CD14-positive monocyte (primary cell): ENCODE results near the gene ANO6. TPM values are rescaled to one million over a fixed set of nuclear protein-coding genes. Genes with fewer than 3 reads are reported as not detected.

ENCODE experiments used
- DNase-seq, 3 donors: peaks; one replicate each; pipeline ENCODE4 v3.0.0-alpha.2; 2011 to 2022
- H2AFZ ChIP-seq: 2 replicates; pipeline ENCODE4 v1.6.0; 2012; ENCODE audit warnings: mild to moderate bottlenecking, low read depth, low read length, inconsistent platforms; ENCODE audit not compliant: insufficient read depth, poor library complexity, severe bottlenecking
- H3K27ac ChIP-seq, 2 donors: 1 replicate in 1 of 2; 2 replicates in 1 of 2; pipeline ENCODE4 v1.5.1; 2012 to 2013; ENCODE audit warnings: low read length in 2 of 2, control low read depth in 1 of 2, inconsistent platforms in 1 of 2, low read depth in 1 of 2, mild to moderate bottlenecking in 1 of 2
- H3K27me3 ChIP-seq, 2 donors: one replicate each; pipeline versions ENCODE4 v1.6.0 to v1.6.1; 2011 to 2013; ENCODE audit warnings: low read length in 2 of 2; ENCODE audit not compliant: control insufficient read depth in 2 of 2, insufficient read depth in 2 of 2
- H3K36me3 ChIP-seq, 2 donors: replicated peaks in 1 of 2; 1 replicate in 1 of 2; 2 replicates in 1 of 2; pipeline versions ENCODE4 v1.5.1 to v1.6.1; 2012 to 2013; ENCODE audit warnings: low read length in 2 of 2, control low read depth in 1 of 2, inconsistent platforms in 1 of 2, mild to moderate bottlenecking in 1 of 2; ENCODE audit not compliant: insufficient read depth in 2 of 2, control insufficient read depth in 1 of 2
- H3K4me1 ChIP-seq, 2 donors: 1 replicate in 1 of 2; 2 replicates in 1 of 2; pipeline versions ENCODE4 v1.5.1 to v1.6.1; 2012 to 2013; ENCODE audit warnings: low read length in 2 of 2, control low read depth in 1 of 2, inconsistent platforms in 1 of 2, mild to moderate bottlenecking in 1 of 2, moderate library complexity in 1 of 2; ENCODE audit not compliant: insufficient read depth in 2 of 2, control insufficient read depth in 1 of 2
- H3K4me2 ChIP-seq: replicated peaks from 2 replicates; pipeline ENCODE3; 2012; ENCODE audit warnings: low read length, moderate library complexity, mild to moderate bottlenecking; ENCODE audit not compliant: poor library complexity, severe bottlenecking; ENCODE audit errors: extremely low read depth
- H3K4me3 ChIP-seq, 3 experiments: fragments of 200-600 bp in 1 of 3; sonication (generic) in 1 of 3; replicated peaks in 1 of 3; 1 replicate in 2 of 3; 2 replicates in 1 of 3; pipeline ENCODE4 v1.5.1; 2011 to 2013; ENCODE audit warnings: low read length in 3 of 3, mild to moderate bottlenecking in 3 of 3, control low read depth in 2 of 3, low read depth in 2 of 3, inconsistent platforms in 1 of 3, moderate library complexity in 1 of 3
- H3K79me2 ChIP-seq: 2 replicates; pipeline ENCODE4 v1.6.0; 2012; ENCODE audit warnings: mild to moderate bottlenecking, control low read depth, inconsistent platforms, low read length, moderate library complexity; ENCODE audit not compliant: insufficient read depth
- H3K9ac ChIP-seq: 2 replicates; pipeline ENCODE4 v1.6.0; 2017; ENCODE audit warnings: low read length, mild to moderate bottlenecking; ENCODE audit not compliant: insufficient read depth, poor library complexity, severe bottlenecking
- H3K9me3 ChIP-seq, 2 donors: replicated peaks in 1 of 2; 1 replicate in 1 of 2; 2 replicates in 1 of 2; pipeline versions ENCODE4 v1.5.1 to v1.6.1; 2012 to 2013; ENCODE audit warnings: low read length in 2 of 2, control low read depth in 1 of 2; ENCODE audit not compliant: control insufficient read depth in 1 of 2, insufficient read depth in 1 of 2
- H4K20me1 ChIP-seq: 2 replicates; pipeline ENCODE4 v1.6.0; 2012; ENCODE audit warnings: mild to moderate bottlenecking, low read length, control low read depth, moderate library complexity; ENCODE audit not compliant: insufficient read depth
- H3K27ac Mint-ChIP-seq, 7 donors: one replicate each; pipeline ENCODE4 v1.8.0; 2020; ENCODE audit warnings: mild to moderate bottlenecking in 7 of 7, mixed read lengths in 7 of 7, moderate library complexity in 6 of 7, inconsistent platforms in 2 of 7
- H3K27me3 Mint-ChIP-seq, 3 donors: one replicate each; pipeline ENCODE4 v1.8.0; 2021 to 2022; ENCODE audit warnings: low read depth in 3 of 3, mild to moderate bottlenecking in 3 of 3, mixed read lengths in 3 of 3, moderate library complexity in 3 of 3, inconsistent platforms in 1 of 3
- H3K36me3 Mint-ChIP-seq, 2 donors: one replicate each; pipeline ENCODE4 v1.8.0; 2020; ENCODE audit warnings: mixed read lengths in 2 of 2, inconsistent platforms in 1 of 2, mild to moderate bottlenecking in 1 of 2
- H3K4me1 Mint-ChIP-seq: one replicate; pipeline ENCODE4 v1.8.0; 2020; ENCODE audit warnings: mild to moderate bottlenecking, mixed read lengths
- H3K4me3 Mint-ChIP-seq, 2 donors: one replicate each; pipeline ENCODE4 v1.8.0; 2020; ENCODE audit warnings: mild to moderate bottlenecking in 2 of 2, mixed read lengths in 2 of 2, moderate library complexity in 1 of 2
- H3K9me3 Mint-ChIP-seq, 7 donors: one replicate each; pipeline ENCODE4 v1.8.0; 2020 to 2022; ENCODE audit warnings: mixed read lengths in 7 of 7, mild to moderate bottlenecking in 6 of 7, moderate library complexity in 6 of 7, inconsistent platforms in 2 of 7
- WGBS: methylation state at CpG from one replicate; pipeline ENCODE4 v1.1.5; 2013; ENCODE audit warnings: missing lambda C conversion rate; ENCODE audit not compliant: insufficient coverage; 5-methylcytosine and 5-hydroxymethylcytosine counted together
- intact Hi-C, 2 donors: fragments of 100-400 bp; cut with micrococcal nuclease; formaldehyde crosslinking; loops; one replicate each; pipeline versions ENCODE4 v1.15.0 to v1.15.1; 2023
- polyA plus RNA-seq, 3 donors: library from polyadenylated mRNA; depleted of rRNA in 1 of 3; unstranded in 2 of 3; stranded (reverse) in 1 of 3; fragments of 300-500 nt in 2 of 3; fragments of >200 nt in 1 of 3; fragmentation: Illumina TruSeq in 2 of 3; gene quantifications; 1 replicate in 2 of 3; 2 replicates in 1 of 3; pipeline ENCODE4 v1.2.3, GENCODE V29; 2012 to 2021
- TF ChIP-seq, protein P1 (sequence below): fragments of 200-600 bp; IDR thresholded peaks from one replicate; pipeline ENCODE4 v1.8.0; 2022; ENCODE audit warnings: antibody characterized with exemption, mild to moderate bottlenecking

ANO6 gene
- polyA plus RNA-seq, 3 donors = 20.2 to 48.7 (median 34.1) TPM

DNA sequence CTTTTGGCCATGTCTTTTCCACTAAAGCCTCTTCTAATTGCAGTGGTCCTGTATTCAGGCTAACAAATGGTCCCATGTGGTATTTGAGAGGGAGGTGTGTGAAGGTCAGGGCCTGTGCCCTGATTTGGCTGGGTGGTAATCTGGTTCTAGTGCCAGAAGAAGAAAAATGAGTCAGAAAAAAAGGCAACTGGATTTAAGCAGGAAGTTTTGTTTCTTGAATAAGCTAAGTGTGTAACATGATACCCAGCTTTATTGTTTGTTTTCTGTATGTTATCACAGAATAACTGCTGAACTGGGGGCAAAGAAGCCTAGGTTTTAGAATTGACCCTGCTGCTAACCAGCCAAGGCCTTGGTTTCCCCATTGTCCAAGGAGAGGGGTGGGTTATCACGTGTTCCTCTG, 134.0 kb downstream of the ANO6 start:
- Mint-ChIP-seq H3K4me3 (no peak overlapping the region), H3K27ac (no peak overlapping the region), H3K9me3 (peaks cover 0 to 5% (median 0%) of the 10 kb centered on the region in 7 donors), H3K36me3 (peaks cover 69 to 77% of the 10 kb centered on the region in 2 donors), H3K4me1 (no peaks in the 10 kb centered on the region), H3K27me3 (no peaks in the 10 kb centered on the region)
- intact Hi-C loops = no loop called here
- Histone ChIP-seq H3K4me3 (no peak overlapping the region), H3K4me1 (no peaks in the 10 kb centered on the region), H3K27me3 (no peaks in the 10 kb centered on the region), H3K9me3 (no peaks in the 10 kb centered on the region), H2AFZ (no peak overlapping the region), H3K27ac (no peak overlapping the region), H4K20me1 (no peaks in the 10 kb centered on the region), H3K4me2 (no peak overlapping the region), H3K36me3 (peaks cover 67 to 93% of the 10 kb centered on the region in 2 donors), H3K79me2 (no peaks in the 10 kb centered on the region), H3K9ac (no peak overlapping the region)
- TF ChIP-seq, protein P1, sequence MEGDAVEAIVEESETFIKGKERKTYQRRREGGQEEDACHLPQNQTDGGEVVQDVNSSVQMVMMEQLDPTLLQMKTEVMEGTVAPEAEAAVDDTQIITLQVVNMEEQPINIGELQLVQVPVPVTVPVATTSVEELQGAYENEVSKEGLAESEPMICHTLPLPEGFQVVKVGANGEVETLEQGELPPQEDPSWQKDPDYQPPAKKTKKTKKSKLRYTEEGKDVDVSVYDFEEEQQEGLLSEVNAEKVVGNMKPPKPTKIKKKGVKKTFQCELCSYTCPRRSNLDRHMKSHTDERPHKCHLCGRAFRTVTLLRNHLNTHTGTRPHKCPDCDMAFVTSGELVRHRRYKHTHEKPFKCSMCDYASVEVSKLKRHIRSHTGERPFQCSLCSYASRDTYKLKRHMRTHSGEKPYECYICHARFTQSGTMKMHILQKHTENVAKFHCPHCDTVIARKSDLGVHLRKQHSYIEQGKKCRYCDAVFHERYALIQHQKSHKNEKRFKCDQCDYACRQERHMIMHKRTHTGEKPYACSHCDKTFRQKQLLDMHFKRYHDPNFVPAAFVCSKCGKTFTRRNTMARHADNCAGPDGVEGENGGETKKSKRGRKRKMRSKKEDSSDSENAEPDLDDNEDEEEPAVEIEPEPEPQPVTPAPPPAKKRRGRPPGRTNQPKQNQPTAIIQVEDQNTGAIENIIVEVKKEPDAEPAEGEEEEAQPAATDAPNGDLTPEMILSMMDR = no peak
- 100% methylated on average over 1 of the region's 1 CpG for WGBS
- DNase-seq = no peak

DNA sequence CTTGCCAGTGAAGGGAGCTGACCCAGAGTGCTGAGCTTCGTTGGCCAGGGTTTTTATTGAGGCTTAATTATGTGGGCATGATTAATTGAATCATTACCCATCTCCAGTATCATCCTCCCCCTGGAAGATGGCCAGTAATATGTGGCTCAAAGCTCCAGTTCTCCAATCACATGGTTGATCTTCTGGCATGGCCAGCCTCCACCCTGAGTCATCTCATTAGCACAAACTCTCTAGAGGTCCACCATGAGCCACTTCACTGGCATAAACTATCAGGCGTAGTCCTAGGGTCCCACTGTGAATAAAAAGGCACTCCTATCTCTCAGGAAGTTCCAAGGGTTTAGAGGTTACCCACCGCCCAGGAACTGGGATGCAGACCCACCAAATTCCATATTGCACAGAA, 135.0 kb downstream of the ANO6 start:
- H3K9me3 Mint-ChIP-seq = peaks cover 0 to 5% (median 0%) of the 10 kb centered on the region in 7 donors
- Histone ChIP-seq H3K4me3 (no peak overlapping the region), H3K9me3 (no peaks in the 10 kb centered on the region), H3K9ac (no peak overlapping the region), H4K20me1 (no peaks in the 10 kb centered on the region), H3K4me1 (no peaks in the 10 kb centered on the region), H3K79me2 (no peaks in the 10 kb centered on the region), H3K27me3 (no peaks in the 10 kb centered on the region), H3K36me3 (peaks cover 77 to 100% of the 10 kb centered on the region in 2 donors), H3K27ac (no peak overlapping the region), H3K4me2 (no peak overlapping the region), H2AFZ (no peak overlapping the region)
- DNase-seq = no peak
- no peaks in the 10 kb centered on the region for H3K4me1 Mint-ChIP-seq
- intact Hi-C loops = no loop called here
- no peak overlapping the region for H3K4me3 Mint-ChIP-seq
- TF ChIP-seq, protein P1 = no peak
- no peaks in the 10 kb centered on the region for H3K27me3 Mint-ChIP-seq
- peak overlapping the region in 1 of 7 donors; percentile 32 for H3K27ac Mint-ChIP-seq
- peaks cover 75 to 83% of the 10 kb centered on the region in 2 donors for H3K36me3 Mint-ChIP-seq
- no CpG with 5 or more reads among the region's 3 CpGs for WGBS
